ENCODE data around the gene DAO.

DNA sequence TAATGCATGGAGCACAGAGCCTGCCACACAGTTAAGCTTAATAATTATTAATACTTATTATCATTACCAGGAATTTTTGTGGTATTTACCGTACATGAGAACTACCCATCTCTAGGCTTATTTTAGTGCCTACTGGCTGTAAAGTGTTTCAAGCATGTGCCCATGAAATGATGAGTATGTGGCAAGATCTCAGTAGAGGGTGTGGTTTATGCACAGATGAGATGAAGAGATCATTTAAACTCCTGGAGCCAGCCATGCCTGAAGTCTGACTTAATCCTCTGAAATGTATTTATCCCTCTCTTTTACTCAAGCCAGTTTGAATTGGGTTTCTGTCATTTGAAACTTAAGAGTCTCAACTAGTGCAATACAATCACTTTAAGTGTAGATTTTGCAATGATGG is 60.2 kb downstream of the DAO start:
- no peak for TF ChIP-seq POLR2A (IDR thresholded peaks at IDR 0.05)
- TF ChIP-seq, protein P1, sequence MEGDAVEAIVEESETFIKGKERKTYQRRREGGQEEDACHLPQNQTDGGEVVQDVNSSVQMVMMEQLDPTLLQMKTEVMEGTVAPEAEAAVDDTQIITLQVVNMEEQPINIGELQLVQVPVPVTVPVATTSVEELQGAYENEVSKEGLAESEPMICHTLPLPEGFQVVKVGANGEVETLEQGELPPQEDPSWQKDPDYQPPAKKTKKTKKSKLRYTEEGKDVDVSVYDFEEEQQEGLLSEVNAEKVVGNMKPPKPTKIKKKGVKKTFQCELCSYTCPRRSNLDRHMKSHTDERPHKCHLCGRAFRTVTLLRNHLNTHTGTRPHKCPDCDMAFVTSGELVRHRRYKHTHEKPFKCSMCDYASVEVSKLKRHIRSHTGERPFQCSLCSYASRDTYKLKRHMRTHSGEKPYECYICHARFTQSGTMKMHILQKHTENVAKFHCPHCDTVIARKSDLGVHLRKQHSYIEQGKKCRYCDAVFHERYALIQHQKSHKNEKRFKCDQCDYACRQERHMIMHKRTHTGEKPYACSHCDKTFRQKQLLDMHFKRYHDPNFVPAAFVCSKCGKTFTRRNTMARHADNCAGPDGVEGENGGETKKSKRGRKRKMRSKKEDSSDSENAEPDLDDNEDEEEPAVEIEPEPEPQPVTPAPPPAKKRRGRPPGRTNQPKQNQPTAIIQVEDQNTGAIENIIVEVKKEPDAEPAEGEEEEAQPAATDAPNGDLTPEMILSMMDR (IDR thresholded peaks at IDR 0.05), result no peak

Measured in testis (tissue), 2 donors.